ENCODE results near the gene OTOA.
"Not testable (repeated sequence)": the region's sequence is repeated elsewhere in the genome, so short reads cannot be mapped to it uniquely, and the experiment has no call there.

The OTOA gene

GRCh38 chr16:21710938-21711337 lies 47.2 kb downstream of the OTOA start:
- no peak for DNase-seq
- intact Hi-C loops (cut with DNase I) = no loop called here

GRCh38 chr16:21713549-21714368 lies 50.0 kb downstream of the OTOA start:
- intact Hi-C loops (cut with DNase I) = no loop called here
- DNase-seq = no peak

- DNase-seq; intact Hi-C loops (cut with DNase I): not testable (repeated sequence)
Observed at GRCh38 chr16:21714369-21714618, 50.5 kb downstream of the OTOA start.

- no peak for DNase-seq
- intact Hi-C loops (cut with DNase I) = no loop called here
Observed at GRCh38 chr16:21717608-21718007, 53.8 kb downstream of the OTOA start.

- no peak for DNase-seq
- intact Hi-C loops (cut with DNase I) = no loop called here
Observed at GRCh38 chr16:21719283-21719682, 55.5 kb downstream of the OTOA start.

- intact Hi-C loops (cut with DNase I) = no loop called here
- no peak for DNase-seq
Observed at GRCh38 chr16:21720533-21720932, 56.8 kb downstream of the OTOA start.

- intact Hi-C loops (cut with DNase I) = no loop called here
- no peak for DNase-seq
Observed at GRCh38 chr16:21722771-21723455, 59.1 kb downstream of the OTOA start.

GRCh38 chr16:21723532-21723931 lies 59.8 kb downstream of the OTOA start:
- DNase-seq = no peak
- intact Hi-C loops (cut with DNase I) = no loop called here

GRCh38 chr16:21727344-21727743 lies 63.6 kb downstream of the OTOA start:
- DNase-seq = no peak
- intact Hi-C loops (cut with DNase I) = no loop called here

- DNase-seq; intact Hi-C loops (cut with DNase I): not testable (repeated sequence)
Observed at GRCh38 chr16:21731233-21731632, 67.5 kb downstream of the OTOA start.

GRCh38 chr16:21740637-21741036 lies 76.9 kb downstream of the OTOA start:
- intact Hi-C loops (cut with DNase I); DNase-seq: not testable (repeated sequence)

GRCh38 chr16:21756192-21757079 lies 92.7 kb downstream of the OTOA start:
- DNase-seq = peak in 2 of 10 donors; percentile 19 to 55

GRCh38 chr16:21757080-21757671 lies 93.4 kb downstream of the OTOA start:
- DNase-seq; intact Hi-C loops (cut with DNase I): not testable (repeated sequence)

More at GRCh38 chr16:21756192-21757079, 92.7 kb downstream of the OTOA start:
- intact Hi-C loops (cut with DNase I) = not testable (repeated sequence)

GRCh38 chr16:21768280-21768679 lies 104.5 kb downstream of the OTOA start:
- peak in 1 of 10 donors; percentile 11 for DNase-seq

GRCh38 chr16:21768810-21769209 lies 105.0 kb downstream of the OTOA start:
- intact Hi-C loops (cut with DNase I); DNase-seq: not testable (repeated sequence)

More at GRCh38 chr16:21768280-21768679, 104.5 kb downstream of the OTOA start:
- intact Hi-C loops (cut with DNase I) = not testable (repeated sequence)

GRCh38 chr16:21769284-21769683 lies 105.5 kb downstream of the OTOA start:
- intact Hi-C loops (cut with DNase I); DNase-seq: not testable (repeated sequence)

- DNase-seq; intact Hi-C loops (cut with DNase I): not testable (repeated sequence)
Observed at GRCh38 chr16:21770584-21770983, 106.8 kb downstream of the OTOA start.

GRCh38 chr16:21772547-21773206 lies 108.9 kb downstream of the OTOA start:
- peak in 4 of 10 donors; percentile 11 to 79 (median 66) for DNase-seq
- intact Hi-C loops (cut with DNase I) = not testable (repeated sequence)

- intact Hi-C loops (cut with DNase I); DNase-seq: not testable (repeated sequence)
Observed at GRCh38 chr16:21773207-21773553, 109.4 kb downstream of the OTOA start.

GRCh38 chr16:21780525-21780924 lies 116.8 kb downstream of the OTOA start:
- intact Hi-C loops (cut with DNase I) = not testable (repeated sequence)

More at GRCh38 chr16:21780525-21780924, 116.8 kb downstream of the OTOA start:
- not testable (repeated sequence) for DNase-seq

Data from posterior cingulate gyrus (tissue), 11 donors.